Daoy (cell line): ENCODE results near the gene ROR1. TPM values are rescaled to one million over a fixed set of nuclear protein-coding genes. Genes with fewer than 3 reads are reported as not detected.
"Not testable (repeated sequence)": the region's sequence is repeated elsewhere in the genome, so short reads cannot be mapped to it uniquely, and the experiment has no call there.

Source experiments
- DNase-seq: peaks from one replicate; pipeline ENCODE4 v3.0.0-alpha.2; 2015; ENCODE audit warnings: low read depth
- total RNA-seq: library from RNA; depleted of rRNA; stranded (reverse); fragments of >200 nt; shearing (Covaris generic); gene quantifications from 2 replicates; pipeline ENCODE4 v1.2.3, GENCODE V29; 2014; rRNA removed

Gene ROR1
- total RNA-seq, 1 experiment from 2014 or later, result 17.4 TPM

GRCh38 chr1:64220241-64220640 is 446.4 kb downstream of the ROR1 start:
- DNase-seq, result no peak

GRCh38 chr1:64223329-64224151 is 449.7 kb downstream of the ROR1 start:
- peak; percentile 88 for DNase-seq

GRCh38 chr1:64224236-64224635 is 450.4 kb downstream of the ROR1 start:
- DNase-seq, result not testable (repeated sequence)

GRCh38 chr1:64228167-64228957 is 454.5 kb downstream of the ROR1 start:
- peak; percentile 84 for DNase-seq

GRCh38 chr1:64229307-64229706 is 455.5 kb downstream of the ROR1 start:
- no peak for DNase-seq

Other genes with a start within 250 kb of the ROR1 start
- gene PGM1, start 180.6 kb upstream of the ROR1 start, total RNA-seq, result 37.9 and 41.1 TPM in 2 replicates